IPS DF 6.9 (cell line): Measurements from ENCODE around the gene PTGES3L.
"Not testable (repeated sequence)": the region's sequence is repeated elsewhere in the genome, so short reads cannot be mapped to it uniquely, and the experiment has no call there.

Experiments used
- DNase-seq: peaks from one replicate; pipeline ENCODE4 v3.0.0-alpha.2; 2013; ENCODE audit warnings: low read depth, low spot score
- H3K27ac ChIP-seq: one replicate; pipeline ENCODE4 v1.5.1; 2013; ENCODE audit warnings: low read length, control low read depth
- H3K27me3 ChIP-seq: 2 replicates; pipeline ENCODE4 v1.6.1; 2013; ENCODE audit warnings: mild to moderate bottlenecking, low read length; ENCODE audit not compliant: control insufficient read depth, insufficient read depth
- H3K36me3 ChIP-seq: 2 replicates; pipeline ENCODE4 v1.6.1; 2013; ENCODE audit warnings: low read length; ENCODE audit not compliant: control insufficient read depth, insufficient read depth
- H3K4me1 ChIP-seq: 2 replicates; pipeline ENCODE4 v1.6.1; 2013; ENCODE audit warnings: low read length; ENCODE audit not compliant: control insufficient read depth, insufficient read depth
- H3K4me3 ChIP-seq: 2 replicates; pipeline ENCODE4 v1.5.1; 2013; ENCODE audit warnings: mild to moderate bottlenecking, low read length
- H3K9me3 ChIP-seq: 2 replicates; pipeline ENCODE4 v1.6.1; 2013; ENCODE audit warnings: low read length, inconsistent platforms; ENCODE audit not compliant: control insufficient read depth, insufficient read depth
- WGBS: extraction: QIAGEN DNeasy Blood & Tissue Kit; methylation state at CpG from one replicate; pipeline ENCODE4 v1.1.7; 2013; ENCODE audit warnings: mixed read lengths, missing lambda C conversion rate; ENCODE audit not compliant: insufficient read length, insufficient coverage; 5-methylcytosine and 5-hydroxymethylcytosine counted together

PTGES3L gene

GRCh38 chr17:43013296-43013695 lies 33.4 kb upstream of the PTGES3L start:
- WGBS = no CpG with 5 or more reads among the region's 8 CpGs
- DNase-seq = no peak
- H3K9me3 ChIP-seq = no peaks in the 10 kb centered on the region
- H3K27ac ChIP-seq = no peak overlapping the region
- H3K27me3 ChIP-seq = no peaks in the 10 kb centered on the region
- peaks cover 24% of the 10 kb centered on the region for H3K36me3 ChIP-seq
- H3K4me3 ChIP-seq = no peak overlapping the region
- peaks cover 7% of the 10 kb centered on the region; the same call in 1 of the 2 replicates for H3K4me1 ChIP-seq

- H3K4me1 ChIP-seq = peaks cover 7% of the 10 kb centered on the region; the same call in 1 of the 2 replicates
- no peak overlapping the region for H3K27ac ChIP-seq
- peaks cover 16% of the 10 kb centered on the region; the same call in 1 of the 2 replicates for H3K36me3 ChIP-seq
- no peaks in the 10 kb centered on the region for H3K27me3 ChIP-seq
- no peaks in the 10 kb centered on the region for H3K9me3 ChIP-seq
- WGBS = no CpG with 5 or more reads among the region's 15 CpGs
- H3K4me3 ChIP-seq = no peak overlapping the region
- no peak for DNase-seq
These were observed 32.0 kb upstream of the PTGES3L start for GRCh38 chr17:43011728-43012472.

- no peak for DNase-seq
- Histone ChIP-seq H3K36me3 (peaks cover 9% of the 10 kb centered on the region; the same call in 1 of the 2 replicates), H3K9me3 (no peaks in the 10 kb centered on the region), H3K4me1 (peaks cover 6% of the 10 kb centered on the region; the same call in 1 of the 2 replicates), H3K4me3 (no peak overlapping the region), H3K27me3 (no peaks in the 10 kb centered on the region), H3K27ac (no peak overlapping the region)
- no CpG with 5 or more reads among the region's 5 CpGs for WGBS
These were observed 30.9 kb upstream of the PTGES3L start for GRCh38 chr17:43010667-43011308.

GRCh38 chr17:43006639-43007551 lies 27.0 kb upstream of the PTGES3L start, which contains the start of gene IFI35:
IFI35 (plus strand) TSS chr17:43006784; CDS start chr17:43006948, 164 bp downstream.
- DNase-seq = no peak
- Histone ChIP-seq H3K4me1 (0 out of 2 replicates have a peak, but pooled peaks cover 1% of the 10 kb centered on the region), H3K9me3 (no peaks in the 10 kb centered on the region), H3K4me3 (peak within 1 kb of the TSS; percentile 4; the same call in 1 of the 2 replicates), H3K27me3 (no peaks in the 10 kb centered on the region), H3K27ac (no peak within 1 kb of the TSS), H3K36me3 (peaks cover 14% of the 10 kb centered on the region; the same call in 1 of the 2 replicates)
- WGBS = no CpG with 5 or more reads among the region's 18 CpGs

- no CpG with 5 or more reads among the region's 5 CpGs for WGBS
- Histone ChIP-seq H3K27ac (no peak overlapping the region), H3K4me1 (0 out of 2 replicates have a peak, but pooled peaks cover 3% of the 10 kb centered on the region)
These were observed 23.8 kb upstream of the PTGES3L start for GRCh38 chr17:43003542-43004172.

GRCh38 chr17:43000894-43001293 lies 21.0 kb upstream of the PTGES3L start:
- not testable (repeated sequence) for H3K4me3 ChIP-seq, H3K9me3 ChIP-seq, DNase-seq, H3K27me3 ChIP-seq, H3K27ac ChIP-seq, H3K4me1 ChIP-seq
- H3K36me3 ChIP-seq = peaks cover 30% of the 10 kb centered on the region
- WGBS = no CpG with 5 or more reads among the region's 13 CpGs

More at GRCh38 chr17:43003542-43004172, 23.8 kb upstream of the PTGES3L start:
- DNase-seq = no peak
- H3K9me3 ChIP-seq = no peaks in the 10 kb centered on the region
- H3K4me3 ChIP-seq = no peak overlapping the region
- peaks cover 30% of the 10 kb centered on the region for H3K36me3 ChIP-seq
- H3K27me3 ChIP-seq = no peaks in the 10 kb centered on the region

GRCh38 chr17:42999003-42999525 lies 19.2 kb upstream of the PTGES3L start:
- Histone ChIP-seq H3K27ac (no peak overlapping the region), H3K36me3 (peaks cover 30% of the 10 kb centered on the region), H3K4me1 (0 out of 2 replicates have a peak, but pooled peaks cover 1% of the 10 kb centered on the region), H3K9me3 (no peaks in the 10 kb centered on the region), H3K4me3 (peak overlapping the region; percentile 95), H3K27me3 (no peaks in the 10 kb centered on the region)
- no CpG with 5 or more reads among the region's 10 CpGs for WGBS
- no peak for DNase-seq

GRCh38 chr17:42997984-42998938 lies 18.4 kb upstream of the PTGES3L start, which contains the start of gene RPL27:
RPL27 (plus strand) TSS chr17:42998419; CDS start chr17:42998751, 332 bp downstream.
- 0 out of 2 replicates have a peak, but pooled peaks cover 1% of the 10 kb centered on the region for H3K4me1 ChIP-seq
- H3K27me3 ChIP-seq = no peaks in the 10 kb centered on the region
- peaks cover 26% of the 10 kb centered on the region for H3K36me3 ChIP-seq
- no peaks in the 10 kb centered on the region for H3K9me3 ChIP-seq
- no peak within 1 kb of the TSS for H3K27ac ChIP-seq
- DNase-seq = peak; percentile 98
- peak within 1 kb of the TSS; percentile 95 for H3K4me3 ChIP-seq
- no CpG with 5 or more reads among the region's 49 CpGs for WGBS
